Stimulated activated CD8-positive, alpha-beta memory T cell treated with anti-CD3 and anti-CD28 coated beads, Interleukin-4, amount 100 ng/mL, for 1 hour (primary cell): ENCODE measurements around the gene CDX1.

Experiments
- DNase-seq, 2 donors: peaks; one replicate each; pipeline ENCODE4 v3.0.0-alpha.2; 2020; ENCODE audit warnings: low read depth in 2 of 2, low spot score in 1 of 2

The CDX1 gene

DNA sequence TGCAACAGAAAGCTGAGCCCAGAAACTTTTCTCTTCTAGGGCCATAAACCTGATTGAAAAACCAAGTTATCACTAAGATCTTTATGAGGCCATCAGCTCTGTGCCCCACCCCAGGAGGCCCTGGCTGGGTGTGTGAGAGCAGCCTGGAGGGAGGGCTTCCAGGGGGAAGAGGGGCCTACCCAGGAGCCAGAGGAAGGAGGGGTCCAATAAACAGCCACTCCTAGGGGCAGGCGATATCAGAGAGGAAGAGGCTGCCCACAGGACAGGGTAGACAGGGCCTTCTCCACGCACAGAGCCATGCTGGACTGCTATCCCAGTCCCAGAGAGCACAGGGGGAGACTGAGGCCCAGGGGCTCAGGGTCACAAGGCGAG, 4.5 kb upstream of the CDX1 start:
- DNase-seq, result no peak

DNA sequence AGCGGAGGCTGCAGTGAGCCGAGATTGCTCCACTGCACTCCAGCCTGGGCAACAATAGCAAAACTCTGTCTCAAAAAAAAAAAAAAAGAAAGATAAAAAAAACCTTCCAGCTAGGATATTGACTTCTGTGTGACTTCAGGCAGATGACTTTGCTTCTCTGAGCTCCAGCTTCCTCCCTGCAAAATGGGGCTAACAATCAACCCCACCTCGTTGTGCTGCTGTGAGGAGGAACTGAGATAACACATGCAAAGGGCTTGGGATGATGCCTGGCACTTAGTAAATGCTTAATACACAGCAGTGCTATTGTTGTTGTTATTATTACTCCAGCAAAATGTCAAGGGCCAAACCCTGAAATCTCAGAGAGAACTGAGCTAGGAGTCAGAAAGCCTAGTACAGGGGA, 3.5 kb upstream of the CDX1 start:
- no peak for DNase-seq

DNA sequence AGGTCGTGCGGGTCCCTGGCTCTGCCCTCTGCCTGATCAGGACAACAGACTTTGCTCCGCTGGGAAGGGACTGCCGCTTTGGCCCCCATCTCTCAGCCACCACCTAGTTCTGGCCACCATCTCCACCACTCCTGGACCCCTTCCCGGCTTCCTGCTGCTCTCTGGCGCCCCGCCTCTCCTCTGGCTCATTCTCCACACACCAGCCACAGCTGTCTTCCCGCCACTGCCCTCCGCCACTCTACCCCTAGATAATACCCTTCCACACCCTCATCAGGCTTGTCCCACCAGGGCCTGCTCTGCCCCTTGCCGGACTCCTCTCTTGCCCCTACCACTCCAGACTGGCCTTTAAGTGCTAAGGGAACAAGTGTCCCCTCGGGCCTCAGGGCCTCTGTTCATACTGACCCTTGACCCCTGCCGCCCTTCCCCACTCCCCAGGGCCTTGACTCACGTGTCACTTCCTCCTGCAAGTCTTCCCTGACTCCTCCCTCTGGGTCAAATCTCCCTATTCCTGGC, 3.0 kb upstream of the CDX1 start:
- DNase-seq, result no peak

DNA sequence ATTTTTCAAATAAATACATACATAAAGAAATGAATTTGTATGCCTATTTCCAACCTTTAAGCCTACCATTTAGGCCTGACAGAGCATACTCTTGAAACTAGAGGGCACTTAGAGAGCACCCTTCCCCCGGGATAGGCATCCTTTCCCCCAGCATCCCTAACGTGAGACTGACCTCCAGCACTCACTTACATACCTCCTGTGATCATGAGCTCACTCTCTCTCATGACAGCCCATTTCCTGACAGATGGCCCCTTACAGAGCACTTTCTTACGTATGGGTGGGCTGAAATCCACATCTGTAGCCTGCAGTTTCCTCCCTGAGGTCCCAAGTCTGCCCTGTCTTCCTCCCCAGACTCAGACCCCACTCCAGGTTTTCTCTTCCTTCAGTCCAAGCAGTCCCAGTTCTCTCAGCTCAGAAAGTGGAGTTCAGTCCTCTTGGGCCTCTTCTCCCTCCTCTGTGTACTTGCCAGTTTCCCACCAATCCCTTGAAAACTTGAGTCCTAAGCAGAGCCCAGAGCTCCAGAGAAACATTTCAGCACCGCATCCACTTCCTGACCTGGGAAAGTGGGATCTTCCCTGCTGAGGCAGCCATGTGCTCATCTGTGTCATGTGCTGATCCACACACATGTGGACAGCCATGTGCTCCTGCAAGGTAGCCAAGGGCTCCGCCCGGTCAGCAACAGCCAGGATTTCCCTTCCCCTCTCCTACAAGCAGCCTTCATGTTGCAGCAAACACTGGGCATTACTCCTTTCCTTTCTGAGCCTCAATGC, 2.2 kb upstream of the CDX1 start:
- DNase-seq, result no peak

DNA sequence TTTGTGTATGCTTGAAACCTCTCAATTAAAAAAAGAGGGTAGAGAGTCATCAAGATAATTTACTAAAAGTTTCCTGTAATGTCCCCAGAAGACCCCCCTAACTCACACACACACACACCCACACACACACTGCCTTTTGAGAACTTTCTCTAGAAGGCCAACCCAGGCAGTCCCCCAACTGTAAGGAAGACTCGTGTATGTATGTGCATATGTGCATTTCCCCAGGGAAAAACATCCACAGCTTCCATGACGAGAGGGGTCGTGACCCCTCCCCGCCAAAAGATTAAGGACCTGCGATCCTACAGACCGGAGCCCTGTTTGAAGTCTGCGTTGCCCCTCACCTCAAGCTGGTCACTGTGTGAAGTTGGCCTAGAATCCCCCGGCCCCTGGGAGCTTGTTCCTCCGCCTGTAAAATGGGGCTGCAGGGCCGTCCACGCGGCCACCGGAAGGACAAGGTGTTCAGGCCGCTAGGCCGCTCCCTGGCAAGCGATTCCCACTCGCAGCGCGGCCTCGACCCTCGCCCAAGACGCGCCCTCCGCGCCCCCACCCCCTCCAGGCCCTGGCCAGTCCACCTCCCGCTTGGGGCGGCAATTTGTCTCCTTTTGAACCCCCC, 435 bp upstream of the CDX1 start:
- no peak for DNase-seq

DNA sequence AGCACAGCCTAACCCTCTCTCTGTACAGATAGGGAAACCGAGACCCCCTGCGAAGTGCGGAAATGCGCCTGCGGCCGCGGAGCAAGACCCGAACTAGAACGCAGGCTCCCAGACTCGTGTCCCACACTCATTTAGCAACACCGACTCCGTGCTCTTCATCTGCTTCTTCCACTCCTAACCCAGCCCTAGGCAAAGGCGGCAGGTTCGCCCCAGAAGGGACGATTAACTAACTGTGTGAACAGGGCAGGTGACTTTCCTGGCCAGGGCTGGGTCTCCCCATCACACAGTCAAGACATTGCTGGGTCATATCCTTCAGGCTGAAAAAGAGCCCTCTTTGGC, 903 bp downstream of the CDX1 start:
- no peak for DNase-seq

DNA sequence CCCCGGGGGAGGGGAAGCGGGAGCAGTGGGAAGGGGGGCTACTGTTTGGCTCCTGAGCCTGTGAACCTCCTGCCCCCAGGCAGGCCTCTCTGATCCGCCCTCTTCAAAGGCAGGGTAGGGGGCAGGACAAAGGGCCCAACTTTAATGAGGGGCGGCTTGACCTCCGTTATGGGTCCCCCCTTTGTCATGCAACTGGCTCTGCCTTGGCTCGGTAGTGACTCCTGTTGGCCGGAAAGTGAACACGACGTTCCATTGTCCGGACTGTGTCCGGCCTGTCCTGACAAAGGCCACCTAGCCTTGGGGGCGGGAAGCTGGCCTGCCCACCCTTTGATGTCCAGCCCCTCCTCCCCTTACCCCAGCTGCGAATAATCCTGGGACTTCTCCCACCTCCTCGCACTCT, 1.3 kb downstream of the CDX1 start:
- DNase-seq, result no peak

DNA sequence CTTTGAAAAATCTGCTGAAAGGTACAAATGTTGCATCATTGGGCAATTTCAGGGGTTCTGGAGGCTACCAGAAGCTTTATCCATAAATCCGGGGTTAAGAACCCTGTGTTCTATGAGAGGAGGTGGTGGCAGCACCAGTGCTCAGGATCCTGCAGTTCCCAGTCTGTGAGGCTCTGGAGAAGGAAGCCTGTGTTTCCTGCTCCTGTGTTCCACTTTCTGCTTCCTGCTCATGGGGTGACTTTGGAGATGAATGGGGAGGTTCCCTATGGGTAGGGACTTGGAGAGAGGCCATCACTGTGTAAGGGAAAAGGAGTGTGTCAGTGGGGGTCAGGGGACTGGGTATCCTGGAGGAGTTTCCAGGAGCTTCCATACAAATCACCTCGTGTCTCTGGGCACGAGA, 2.3 kb downstream of the CDX1 start:
- no peak for DNase-seq

DNA sequence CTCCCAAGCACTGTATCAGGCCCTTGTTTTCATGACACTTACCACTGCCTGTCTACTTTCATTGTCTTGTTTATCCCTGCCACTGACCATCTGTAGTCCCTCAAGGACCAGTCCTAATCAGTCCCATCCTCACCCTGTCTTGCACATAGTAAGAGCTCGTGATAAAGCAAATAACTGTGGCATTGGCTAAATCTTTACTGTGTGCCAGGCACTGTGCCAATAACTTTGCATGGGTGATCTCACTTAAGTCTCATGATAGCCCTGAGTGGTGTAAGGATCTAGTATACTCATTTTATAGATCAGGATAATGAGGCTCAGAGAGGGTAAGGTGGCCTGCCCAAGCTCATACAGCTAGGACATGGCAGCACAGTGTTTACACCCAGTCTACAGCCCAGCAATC, 5.6 kb downstream of the CDX1 start:
- DNase-seq, result no peak

DNA sequence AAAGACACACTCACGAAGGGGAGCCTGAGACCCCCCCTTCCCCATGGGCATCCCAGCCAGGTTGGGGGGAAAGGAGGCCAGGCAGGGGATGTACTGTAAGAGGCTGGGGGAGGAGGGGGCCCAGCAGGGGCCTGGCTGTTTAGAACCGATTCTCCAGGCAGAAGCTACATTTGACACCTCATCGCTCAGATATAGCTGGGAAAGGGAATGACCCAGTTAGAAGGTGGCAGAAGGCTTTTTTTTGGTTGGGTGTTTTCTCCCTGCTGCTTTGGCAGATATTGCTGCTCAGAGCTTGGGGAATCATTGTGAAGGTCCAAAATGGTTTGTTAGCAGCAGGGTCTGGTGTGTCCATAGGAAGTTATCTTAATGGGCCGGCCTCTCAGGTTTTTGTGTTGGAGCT, 6.0 kb downstream of the CDX1 start:
- DNase-seq, result no peak

DNA sequence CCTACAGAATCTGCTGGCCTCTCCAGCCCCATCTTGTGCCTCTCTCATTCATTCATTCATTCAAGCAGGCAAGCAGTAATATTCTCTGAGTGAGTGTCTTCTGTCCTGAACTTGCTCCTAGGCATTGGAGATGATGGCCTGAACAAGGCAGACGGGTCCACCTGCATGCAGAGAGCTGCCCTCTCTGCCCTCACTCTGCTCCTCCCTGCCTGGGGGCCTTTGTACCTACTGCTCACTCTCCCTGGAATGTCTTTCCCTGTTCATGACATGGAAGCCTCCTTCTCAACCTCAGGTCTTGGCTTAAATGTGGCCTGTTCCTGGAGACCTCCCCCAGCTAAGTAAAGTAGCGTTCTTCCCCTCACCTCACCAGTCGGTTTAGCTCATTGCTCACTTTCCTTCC, 6.6 kb downstream of the CDX1 start:
- DNase-seq, result no peak

DNA sequence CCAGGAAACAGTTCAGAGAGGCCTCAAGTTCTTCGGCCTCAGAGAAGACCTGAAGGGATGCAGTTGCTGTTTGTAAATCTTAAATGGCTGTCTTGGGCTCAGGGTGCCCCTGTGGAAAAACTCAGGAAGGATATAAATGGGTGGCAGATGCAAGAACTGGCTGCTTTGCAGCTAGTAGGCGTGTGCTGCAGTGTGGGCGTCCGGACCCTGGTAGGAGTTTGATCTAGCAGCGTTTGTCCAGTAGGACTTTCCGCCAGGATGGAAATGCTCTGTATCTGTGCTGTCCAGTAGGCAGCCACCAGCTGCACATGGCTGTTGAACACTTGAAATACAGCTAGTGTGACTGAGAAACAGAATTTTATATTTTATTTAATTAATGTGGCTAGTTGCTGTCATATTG, 7.7 kb downstream of the CDX1 start:
- DNase-seq, result no peak

DNA sequence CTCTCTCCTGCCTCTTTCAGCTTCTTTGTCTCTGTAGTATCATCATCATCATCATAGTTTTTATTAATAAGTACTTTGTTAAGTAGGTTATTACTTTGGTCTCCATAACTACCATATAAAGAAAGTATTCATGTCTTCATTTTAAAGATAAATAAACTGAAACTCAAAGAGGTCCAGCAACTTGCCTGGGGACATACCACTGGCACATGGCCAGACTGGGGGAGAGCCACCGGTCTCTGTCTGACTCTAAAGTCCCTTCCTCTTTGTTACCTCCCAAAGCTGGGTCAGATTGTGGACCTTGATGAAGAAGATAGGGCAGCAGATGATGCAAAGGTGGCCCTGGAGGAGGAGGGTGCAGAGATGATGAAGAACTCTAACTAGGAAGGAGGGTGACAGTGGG, 8.5 kb downstream of the CDX1 start:
- no peak for DNase-seq

DNA sequence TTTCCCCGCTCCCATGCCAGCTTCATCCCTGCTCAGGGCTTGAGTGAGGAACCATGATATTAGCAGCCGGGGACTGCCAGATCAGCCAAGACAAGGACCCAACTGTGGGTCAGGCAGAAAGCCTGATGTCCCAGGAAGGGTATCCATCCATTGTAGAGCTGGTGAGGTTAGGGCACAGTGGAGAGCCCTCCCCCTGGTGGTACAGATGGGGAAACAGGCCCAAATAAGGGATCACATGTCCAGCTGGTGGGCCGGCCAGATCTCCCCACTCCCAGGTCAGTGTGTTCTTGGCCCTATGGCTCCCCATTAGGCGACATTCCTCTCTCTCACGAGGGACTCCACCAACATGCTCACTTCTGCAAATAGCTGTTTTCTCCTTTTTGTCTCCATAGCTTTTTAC, 9.0 kb downstream of the CDX1 start:
- no peak for DNase-seq

DNA sequence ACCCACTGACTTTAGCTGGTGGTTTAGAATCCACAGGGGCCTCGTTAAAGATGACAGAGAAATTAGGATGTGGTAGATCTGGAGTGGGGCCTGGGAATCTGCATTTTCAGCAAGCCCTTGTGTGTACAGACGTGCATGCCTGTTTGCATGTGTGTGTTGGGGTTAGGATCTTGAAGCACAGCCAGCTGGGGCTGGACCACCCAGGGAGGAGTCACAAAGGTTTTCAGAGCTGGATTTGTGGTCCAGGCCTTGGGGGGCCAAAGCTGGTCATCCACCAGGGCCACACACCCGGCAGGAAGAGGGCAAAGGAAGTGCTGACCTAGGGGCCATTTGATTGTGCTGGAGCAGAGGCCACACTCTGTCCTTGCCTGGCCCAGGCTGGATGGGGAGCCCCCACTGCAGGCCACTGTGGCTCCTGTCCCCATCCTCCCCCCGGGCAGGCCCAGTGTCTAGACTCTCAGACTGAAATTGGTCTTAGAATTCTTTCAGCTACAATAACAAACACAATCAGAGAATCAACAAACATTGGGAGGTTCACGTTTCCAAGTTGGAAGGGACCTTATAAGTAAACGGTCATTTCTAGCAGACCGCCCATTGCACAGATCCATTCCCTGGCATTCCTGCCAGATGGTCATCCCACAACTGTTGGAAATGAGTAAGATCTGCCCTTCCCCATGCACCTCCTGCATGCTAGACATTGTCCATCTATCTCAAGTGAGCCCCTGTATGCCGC, 10.3 kb downstream of the CDX1 start:
- DNase-seq, result no peak

DNA sequence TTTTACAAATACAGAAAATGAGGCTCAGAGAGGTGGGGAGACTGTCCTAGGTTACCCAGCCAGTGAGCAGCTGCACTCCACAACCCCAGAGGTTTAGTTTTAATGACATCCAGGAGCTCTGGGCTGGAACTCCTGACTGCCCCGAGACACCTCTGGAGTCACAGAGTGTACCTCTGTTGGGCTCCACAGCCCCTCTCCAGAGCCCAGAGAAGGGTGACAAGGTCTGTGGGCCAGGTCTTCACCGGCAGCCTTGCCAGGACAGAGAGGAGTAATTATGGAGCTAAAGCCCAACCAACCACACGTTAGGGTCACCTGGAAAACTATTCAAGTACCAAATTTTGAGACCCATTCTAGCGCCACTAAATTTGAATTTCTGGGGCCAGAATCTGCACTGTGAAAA, 11.1 kb downstream of the CDX1 start:
- DNase-seq, result no peak

DNA sequence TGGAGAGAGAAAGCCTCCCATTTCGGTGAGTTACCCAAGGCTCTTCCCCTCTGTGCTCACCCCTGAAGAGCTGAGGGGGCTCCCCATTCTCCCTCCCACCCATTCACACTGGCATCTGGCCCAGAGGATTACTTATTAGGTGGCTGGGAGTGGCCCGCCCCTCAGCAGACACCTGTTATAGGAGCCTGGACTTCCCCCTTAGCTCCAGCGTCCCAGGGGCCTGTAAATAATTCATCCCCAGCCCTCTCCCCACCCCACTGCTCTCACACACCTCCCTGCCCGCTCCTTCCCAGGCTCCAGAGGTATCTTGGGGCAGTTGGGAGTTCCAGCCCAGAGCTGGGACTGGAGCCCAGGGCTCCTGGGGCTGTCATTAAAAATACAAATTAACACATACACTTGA, 11.7 kb downstream of the CDX1 start:
- DNase-seq, result no peak

DNA sequence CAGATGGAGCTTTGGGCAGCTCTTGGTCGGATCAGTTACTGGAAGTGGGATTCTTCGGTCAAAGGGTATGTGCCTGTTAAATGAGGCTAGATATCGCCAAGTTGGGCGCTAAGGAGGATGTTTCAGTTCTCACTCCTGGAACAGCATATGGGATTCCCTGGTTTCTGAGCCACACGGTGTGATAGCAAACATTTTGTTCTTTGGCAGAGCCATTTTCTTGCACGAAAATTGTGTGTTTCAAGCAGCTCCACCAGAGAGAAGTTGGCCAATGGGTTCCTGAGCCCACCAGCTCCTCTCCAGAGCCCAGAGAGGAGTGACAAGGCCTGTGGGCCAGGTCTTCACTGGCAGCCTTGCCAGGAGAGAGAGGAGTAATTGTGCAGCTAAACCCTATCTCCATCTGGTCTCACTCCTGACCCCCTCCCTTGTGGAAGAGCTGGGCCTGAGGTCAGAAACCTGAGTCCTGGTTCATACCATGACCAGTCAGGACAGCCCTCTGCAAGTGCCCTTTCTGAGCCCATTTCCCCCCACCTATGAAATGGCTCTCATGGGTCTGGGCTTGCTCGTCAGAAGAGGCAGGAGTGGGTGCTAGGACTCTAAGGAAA, 12.5 kb downstream of the CDX1 start:
- DNase-seq, result no peak

DNA sequence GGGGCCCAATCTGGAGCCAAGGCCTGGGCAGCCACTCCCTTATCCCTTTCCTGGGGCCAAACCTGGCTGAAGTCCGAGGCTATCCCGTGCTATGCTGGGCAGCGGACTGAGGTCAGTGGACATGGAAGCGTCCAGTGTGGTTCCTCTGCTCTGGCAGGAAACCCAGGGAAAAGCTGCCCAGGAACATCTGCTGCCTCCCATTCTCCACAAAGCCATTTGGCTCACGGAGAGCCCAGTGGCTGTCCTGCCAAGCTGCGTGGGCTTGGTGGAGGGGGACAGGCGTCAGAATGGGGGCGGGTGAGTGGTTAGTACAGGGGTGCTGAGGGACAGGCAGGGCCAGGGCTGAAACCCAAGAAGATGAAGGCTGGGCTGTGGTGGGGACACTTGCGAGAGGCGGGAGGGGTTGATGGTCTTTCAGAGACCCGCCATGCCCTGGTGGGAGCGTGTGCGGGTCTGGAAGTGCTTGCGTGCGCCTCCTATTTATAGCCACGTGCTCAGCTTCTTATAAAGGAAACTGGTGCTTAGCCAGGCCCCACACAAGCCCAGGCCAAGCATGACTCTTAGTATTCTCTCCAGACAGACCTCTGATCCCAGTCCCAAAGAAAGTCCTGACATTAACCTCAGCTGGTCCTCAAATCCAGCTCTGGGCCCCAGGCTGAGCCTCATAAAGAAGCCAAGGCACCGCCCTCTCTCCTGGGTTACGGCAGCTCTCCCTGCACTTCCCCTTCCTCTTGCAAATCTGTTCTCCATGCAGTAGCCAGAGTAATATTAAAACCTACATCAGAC, 13.9 kb downstream of the CDX1 start:
- no peak for DNase-seq

DNA sequence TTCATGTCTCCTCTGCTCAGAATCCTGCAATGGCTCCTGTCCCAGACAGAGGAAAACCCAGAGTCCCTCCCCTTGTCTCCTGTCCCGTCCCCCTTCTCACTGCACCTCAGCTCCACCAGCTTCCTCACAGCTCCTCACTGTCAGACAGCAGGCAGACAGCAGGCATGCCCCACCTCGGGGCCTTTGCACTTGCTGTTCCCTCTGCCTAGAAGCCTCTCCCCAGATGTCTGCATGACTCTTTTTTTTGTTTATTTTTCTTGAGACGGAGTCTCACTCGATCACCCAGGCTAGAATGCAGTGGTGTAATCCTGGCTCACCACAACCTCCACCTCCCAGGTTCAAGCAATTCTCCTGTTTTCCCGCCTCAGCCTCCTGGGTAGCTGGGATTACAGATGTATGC, 14.4 kb downstream of the CDX1 start:
- DNase-seq, result no peak

DNA sequence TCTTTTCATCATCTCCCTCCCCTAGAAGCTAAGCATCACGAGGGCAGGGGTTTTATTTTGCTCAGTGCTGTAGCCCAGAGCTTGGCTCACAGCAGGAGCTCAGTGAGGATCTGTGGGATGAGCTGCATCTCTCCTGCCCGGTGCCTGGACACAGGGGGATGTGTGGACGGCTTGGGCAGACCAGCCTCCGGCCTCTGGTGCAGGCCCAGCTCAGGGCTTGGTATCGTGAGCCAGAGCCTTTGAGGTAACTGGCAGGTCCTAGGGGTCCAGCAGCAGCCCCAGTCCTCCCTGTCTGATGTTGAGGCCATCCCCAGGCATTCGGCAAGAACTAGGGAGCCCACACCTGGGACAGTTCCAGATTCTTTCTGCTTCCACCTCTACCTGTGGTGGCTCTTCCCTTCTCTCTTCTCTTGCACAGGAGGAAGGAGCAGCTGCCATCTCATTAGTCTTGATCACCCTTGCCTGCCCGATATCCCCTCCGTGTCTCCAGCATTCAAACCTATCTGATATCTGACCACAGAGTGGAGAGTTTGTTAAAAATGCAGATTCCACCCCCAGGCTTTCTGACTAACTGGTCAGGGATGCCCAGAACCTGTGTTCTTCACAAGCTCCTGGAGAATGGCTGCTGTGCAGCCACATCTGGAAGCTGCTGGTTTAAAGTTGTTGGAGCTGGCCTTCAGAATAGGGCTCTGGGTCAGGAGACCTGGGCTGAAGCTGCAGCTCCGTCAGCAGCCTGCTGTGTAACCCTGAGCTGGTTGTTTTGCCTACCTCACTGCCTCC, 15.4 kb downstream of the CDX1 start:
- DNase-seq, result no peak
